Stimulated activated naive CD8-positive, alpha-beta T cell treated with anti-CD3 and anti-CD28 coated beads, Interleukin-15, amount 100 ng/mL, for 72 hours (primary cell): Measurements from ENCODE around the gene VCL.
"Not testable (repeated sequence)": the region's sequence is repeated elsewhere in the genome, so short reads cannot be mapped to it uniquely, and the experiment has no call there.

Experiments used
- ATAC-seq: fragments of 150-1000 bp; cut with Tn5 transposase; 2 replicates; pipeline ENCODE4 v1.10.0; 2021; ENCODE audit warnings: mild to moderate bottlenecking, moderate library complexity
- DNase-seq, 2 donors: peaks; one replicate each; pipeline ENCODE4 v3.0.0; 2021 to 2022
- H3K27ac Mint-ChIP-seq, 2 donors: one replicate each; pipeline ENCODE4 v1.8.0; 2022; ENCODE audit warnings: mild to moderate bottlenecking in 2 of 2, mixed read lengths in 2 of 2, moderate library complexity in 2 of 2
- H3K27me3 Mint-ChIP-seq: one replicate; pipeline ENCODE4 v1.8.0; 2022; ENCODE audit warnings: mixed read lengths
- H3K4me1 Mint-ChIP-seq: one replicate; pipeline ENCODE4 v1.8.0; 2022; ENCODE audit warnings: mild to moderate bottlenecking, mixed read lengths
- H3K4me3 Mint-ChIP-seq, 2 donors: one replicate each; pipeline ENCODE4 v1.8.0; 2022; ENCODE audit warnings: mild to moderate bottlenecking in 2 of 2, mixed read lengths in 2 of 2, moderate library complexity in 1 of 2
- H3K9me3 Mint-ChIP-seq, 2 donors: one replicate each; pipeline ENCODE4 v1.8.0; 2022; ENCODE audit warnings: mixed read lengths in 2 of 2

VCL gene

GRCh38 chr10:73991203-73991883 lies 6.6 kb upstream of the VCL start:
- Mint-ChIP-seq H3K4me1 (peaks cover 27% of the 10 kb centered on the region), H3K9me3 (peaks cover 0 to 4% of the 10 kb centered on the region in 2 donors), H3K27me3 (no peaks in the 10 kb centered on the region), H3K27ac (no peak overlapping the region), H3K4me3 (peak overlapping the region in 1 of 2 donors; percentile 42)
- no peak for DNase-seq
- ATAC-seq = no peak

GRCh38 chr10:73991884-73992245 lies 6.1 kb upstream of the VCL start:
- H3K9me3 Mint-ChIP-seq = peaks cover 0 to 4% of the 10 kb centered on the region in 2 donors
- no peak overlapping the region for H3K27ac Mint-ChIP-seq
- DNase-seq (peak; percentile 59 to 77), ATAC-seq (peak; percentile 100)
- no peaks in the 10 kb centered on the region for H3K27me3 Mint-ChIP-seq
- H3K4me3 Mint-ChIP-seq = peak overlapping the region in 1 of 2 donors; percentile 42
- peaks cover 27% of the 10 kb centered on the region for H3K4me1 Mint-ChIP-seq

- peaks cover 0 to 4% of the 10 kb centered on the region in 2 donors for H3K9me3 Mint-ChIP-seq
- ATAC-seq = no peak
- peaks cover 27% of the 10 kb centered on the region for H3K4me1 Mint-ChIP-seq
- DNase-seq = no peak
- no peak overlapping the region for H3K27ac Mint-ChIP-seq
- no peaks in the 10 kb centered on the region for H3K27me3 Mint-ChIP-seq
- no peak overlapping the region for H3K4me3 Mint-ChIP-seq
These were observed 4.8 kb upstream of the VCL start for GRCh38 chr10:73992899-73993788.

- no peak for ATAC-seq
- no peak for DNase-seq
- H3K9me3 Mint-ChIP-seq = peaks cover 0 to 4% of the 10 kb centered on the region in 2 donors
- no peak overlapping the region for H3K4me3 Mint-ChIP-seq
- H3K27ac Mint-ChIP-seq = no peak overlapping the region
- no peaks in the 10 kb centered on the region for H3K27me3 Mint-ChIP-seq
- peaks cover 42% of the 10 kb centered on the region for H3K4me1 Mint-ChIP-seq
These were observed 2.9 kb upstream of the VCL start for GRCh38 chr10:73995035-73995358.

- Mint-ChIP-seq H3K4me3 (peak overlapping the region; percentile 82 to 96), H3K4me1 (peaks cover 29% of the 10 kb centered on the region), H3K27me3 (no peaks in the 10 kb centered on the region), H3K9me3 (no peaks in the 10 kb centered on the region), H3K27ac (peak overlapping the region; percentile 23 to 96)
- ATAC-seq (peak; percentile 82), DNase-seq (no peak)
These were observed 492 bp upstream of the VCL start for GRCh38 chr10:73997461-73997786.

- Mint-ChIP-seq H3K27me3 (no peaks in the 10 kb centered on the region), H3K4me3 (peak overlapping the region; percentile 86 to 96), H3K9me3 (no peaks in the 10 kb centered on the region), H3K27ac (peak overlapping the region; percentile 84 to 87), H3K4me1 (peaks cover 23% of the 10 kb centered on the region)
- ATAC-seq (no peak), DNase-seq (no peak)
These were observed 660 bp downstream of the VCL start for GRCh38 chr10:73998623-73998928.

- Mint-ChIP-seq H3K27me3 (no peaks in the 10 kb centered on the region), H3K4me3 (peak overlapping the region; percentile 86 to 96), H3K9me3 (no peaks in the 10 kb centered on the region), H3K4me1 (peaks cover 22% of the 10 kb centered on the region), H3K27ac (peak overlapping the region; percentile 84 to 87)
- ATAC-seq (no peak), DNase-seq (no peak)
These were observed 1.2 kb downstream of the VCL start for GRCh38 chr10:73998929-73999691.

- no peak for DNase-seq
- Mint-ChIP-seq H3K4me1 (peaks cover 21% of the 10 kb centered on the region), H3K27ac (no peak overlapping the region), H3K27me3 (no peaks in the 10 kb centered on the region), H3K4me3 (peak overlapping the region; percentile 86 to 96), H3K9me3 (no peaks in the 10 kb centered on the region)
- no peak for ATAC-seq
These were observed 1.8 kb downstream of the VCL start for GRCh38 chr10:73999703-74000102.

- not testable (repeated sequence) for DNase-seq, ATAC-seq, H3K4me3 Mint-ChIP-seq, H3K27ac Mint-ChIP-seq, H3K27me3 Mint-ChIP-seq, H3K9me3 Mint-ChIP-seq
- H3K4me1 Mint-ChIP-seq = peaks cover 15% of the 10 kb centered on the region
These were observed 2.3 kb downstream of the VCL start for GRCh38 chr10:74000244-74000643.

GRCh38 chr10:74000892-74001669 lies 3.2 kb downstream of the VCL start:
- Mint-ChIP-seq H3K27ac (peak overlapping the region in 1 of 2 donors; percentile 0), H3K4me1 (peaks cover 15% of the 10 kb centered on the region), H3K9me3 (no peaks in the 10 kb centered on the region), H3K27me3 (no peaks in the 10 kb centered on the region), H3K4me3 (no peak overlapping the region)
- DNase-seq (no peak), ATAC-seq (no peak)

- Mint-ChIP-seq H3K9me3 (no peaks in the 10 kb centered on the region), H3K4me3 (no peak overlapping the region), H3K27me3 (no peaks in the 10 kb centered on the region), H3K27ac (no peak overlapping the region), H3K4me1 (peaks cover 10% of the 10 kb centered on the region)
- ATAC-seq (no peak), DNase-seq (no peak)
These were observed 8.4 kb downstream of the VCL start for GRCh38 chr10:74006269-74006668.

- H3K9me3 Mint-ChIP-seq = no peaks in the 10 kb centered on the region
- peaks cover 22% of the 10 kb centered on the region for H3K4me1 Mint-ChIP-seq
- ATAC-seq (no peak), DNase-seq (no peak)
- no peak overlapping the region for H3K27ac Mint-ChIP-seq
- no peak overlapping the region for H3K4me3 Mint-ChIP-seq
- H3K27me3 Mint-ChIP-seq = no peaks in the 10 kb centered on the region
These were observed 10.4 kb downstream of the VCL start for GRCh38 chr10:74008212-74008731.

- DNase-seq (no peak), ATAC-seq (no peak)
- Mint-ChIP-seq H3K27me3 (no peaks in the 10 kb centered on the region), H3K4me3 (no peak overlapping the region), H3K4me1 (peaks cover 22% of the 10 kb centered on the region), H3K9me3 (no peaks in the 10 kb centered on the region), H3K27ac (no peak overlapping the region)
These were observed 13.1 kb downstream of the VCL start for GRCh38 chr10:74011017-74011416.

- H3K9me3 Mint-ChIP-seq = no peaks in the 10 kb centered on the region
- no peak for ATAC-seq
- no peak overlapping the region for H3K27ac Mint-ChIP-seq
- H3K4me1 Mint-ChIP-seq = peaks cover 22% of the 10 kb centered on the region
- H3K4me3 Mint-ChIP-seq = no peak overlapping the region
- DNase-seq = no peak
- H3K27me3 Mint-ChIP-seq = no peaks in the 10 kb centered on the region
These were observed 13.9 kb downstream of the VCL start for GRCh38 chr10:74011770-74012169.

- Mint-ChIP-seq H3K27ac (no peak overlapping the region), H3K4me3 (no peak overlapping the region), H3K27me3 (no peaks in the 10 kb centered on the region), H3K4me1 (peaks cover 22% of the 10 kb centered on the region), H3K9me3 (no peaks in the 10 kb centered on the region)
- DNase-seq = no peak
- ATAC-seq = no peak
These were observed 14.6 kb downstream of the VCL start for GRCh38 chr10:74012480-74012879.
